H9 (cell line): ENCODE measurements around the gene PRKAG2. TPM values are rescaled to one million over a fixed set of nuclear protein-coding genes. Genes with fewer than 3 reads are reported as not detected.

Experiments
- DNase-seq: peaks from one replicate; pipeline ENCODE4 v3.0.0-alpha.2; 2017
- H2AFZ ChIP-seq: one replicate; pipeline ENCODE4 v1.6.1; 2013; ENCODE audit warnings: mild to moderate bottlenecking, low read length, control low read depth, moderate library complexity
- H2AK5ac ChIP-seq: 2 replicates; pipeline ENCODE4 v1.6.1; 2013; ENCODE audit warnings: low read length, control low read depth, mixed read lengths; ENCODE audit not compliant: insufficient read length
- H2BK120ac ChIP-seq: one replicate; pipeline ENCODE4 v1.6.1; 2013; ENCODE audit warnings: low read depth, mild to moderate bottlenecking, low read length, control low read depth, inconsistent platforms; ENCODE audit not compliant: poor library complexity, severe bottlenecking
- H2BK12ac ChIP-seq: 2 replicates; pipeline ENCODE4 v1.6.1; 2013; ENCODE audit warnings: low read length, control low read depth, mixed read lengths, low read depth; ENCODE audit not compliant: insufficient read length
- H2BK15ac ChIP-seq: 2 replicates; pipeline ENCODE4 v1.6.1; 2013; ENCODE audit warnings: low read depth, low read length, control low read depth
- H2BK20ac ChIP-seq: one replicate; pipeline ENCODE4 v1.6.1; 2013; ENCODE audit warnings: low read depth, mild to moderate bottlenecking, low read length, control low read depth, inconsistent platforms; ENCODE audit not compliant: poor library complexity, severe bottlenecking
- H2BK5ac ChIP-seq: 2 replicates; pipeline ENCODE4 v1.6.1; 2013; ENCODE audit warnings: low read length, control low read depth, mixed read lengths; ENCODE audit not compliant: insufficient read length
- H3K14ac ChIP-seq: 2 replicates; pipeline ENCODE4 v1.6.1; 2013; ENCODE audit warnings: low read length, control low read depth; ENCODE audit not compliant: insufficient read depth
- H3K18ac ChIP-seq: 2 replicates; pipeline ENCODE4 v1.6.1; 2013; ENCODE audit warnings: low read depth, mild to moderate bottlenecking, mixed read lengths, low read length, control low read depth; ENCODE audit not compliant: insufficient read length
- H3K23ac ChIP-seq: 2 replicates; pipeline ENCODE4 v1.6.1; 2013; ENCODE audit warnings: low read length, control low read depth, mixed read lengths, low read depth; ENCODE audit not compliant: insufficient read length
- H3K23me2 ChIP-seq: 2 replicates; pipeline ENCODE4 v1.6.1; 2013; ENCODE audit warnings: low read depth, mild to moderate bottlenecking, mixed read lengths, low read length, control low read depth; ENCODE audit not compliant: insufficient read length, poor library complexity, severe bottlenecking
- H3K27ac ChIP-seq: 2 replicates; pipeline ENCODE4 v1.5.1; 2013; ENCODE audit warnings: low read length, control low read depth, mixed read lengths, low read depth; ENCODE audit not compliant: insufficient read length
- H3K27me3 ChIP-seq: 2 replicates; pipeline ENCODE4 v1.6.1; 2013; ENCODE audit warnings: low read length, control low read depth, inconsistent platforms; ENCODE audit not compliant: insufficient read depth
- H3K4ac ChIP-seq: 2 replicates; pipeline ENCODE4 v1.6.1; 2013; ENCODE audit warnings: low read depth, mild to moderate bottlenecking, control low read depth, inconsistent platforms, low read length, moderate library complexity
- H3K4me1 ChIP-seq: 2 replicates; pipeline ENCODE4 v1.6.1; 2013; ENCODE audit warnings: low read length, control low read depth, inconsistent platforms; ENCODE audit not compliant: insufficient read depth
- H3K4me2 ChIP-seq: 2 replicates; pipeline ENCODE4 v1.6.1; 2013; ENCODE audit warnings: low read length, control low read depth, mixed read lengths; ENCODE audit not compliant: insufficient read length, insufficient read depth
- H3K56ac ChIP-seq: 2 replicates; pipeline ENCODE4 v1.6.1; 2013; ENCODE audit warnings: low read depth, mild to moderate bottlenecking, mixed read lengths, low read length, control low read depth; ENCODE audit not compliant: insufficient read length
- H3K79me1 ChIP-seq: 2 replicates; pipeline ENCODE4 v1.6.1; 2013; ENCODE audit warnings: low read depth, mild to moderate bottlenecking, moderate library complexity, low read length, control low read depth, inconsistent platforms; ENCODE audit not compliant: insufficient read depth, poor library complexity, severe bottlenecking
- H3K79me2 ChIP-seq: 2 replicates; pipeline ENCODE4 v1.6.1; 2013; ENCODE audit warnings: low read length, control low read depth, inconsistent platforms; ENCODE audit not compliant: insufficient read depth
- H3K9ac ChIP-seq: 2 replicates; pipeline ENCODE4 v1.6.1; 2013; ENCODE audit warnings: low read length, control low read depth, mixed read lengths; ENCODE audit not compliant: insufficient read length; ENCODE audit errors: extremely low read depth
- H3K9me3 ChIP-seq: one replicate; pipeline ENCODE4 v1.6.1; 2013; ENCODE audit warnings: low read depth, low read length, inconsistent platforms; ENCODE audit not compliant: control insufficient read depth
- H3T11ph ChIP-seq: one replicate; pipeline ENCODE4 v1.6.1; 2013; ENCODE audit warnings: mild to moderate bottlenecking, low read length, control low read depth, inconsistent platforms
- H4K20me1 ChIP-seq: one replicate; pipeline ENCODE4 v1.6.1; 2013; ENCODE audit not compliant: control insufficient read depth, insufficient read length, insufficient read depth
- H4K5ac ChIP-seq: 2 replicates; pipeline ENCODE4 v1.6.1; 2013; ENCODE audit warnings: low read depth, mild to moderate bottlenecking, mixed read lengths, low read length, control low read depth; ENCODE audit not compliant: insufficient read length
- H4K8ac ChIP-seq: replicated peaks from 2 replicates; pipeline ENCODE4 v1.6.1; 2013; ENCODE audit warnings: low read length, control low read depth, mixed read lengths, low read depth; ENCODE audit not compliant: insufficient read length
- H4K91ac ChIP-seq: 2 replicates; pipeline ENCODE4 v1.6.1; 2013; ENCODE audit warnings: low read depth, mild to moderate bottlenecking, moderate library complexity, mixed read lengths, low read length, control low read depth; ENCODE audit not compliant: insufficient read length
- H3K27ac Mint-ChIP-seq, 3 experiments: 2 replicates in 2 of 3; 3 replicates in 1 of 3; pipeline ENCODE4 v1.8.0; 2020 to 2021; ENCODE audit warnings: mixed read lengths in 3 of 3, mild to moderate bottlenecking in 1 of 3, moderate library complexity in 1 of 3
- H3K27me3 Mint-ChIP-seq: 2 replicates; pipeline ENCODE4 v1.8.0; 2021; ENCODE audit warnings: low read depth, mild to moderate bottlenecking, moderate library complexity, mixed read lengths
- H3K36me3 Mint-ChIP-seq, 3 experiments: 2 replicates in 2 of 3; 3 replicates in 1 of 3; pipeline ENCODE4 v1.8.0; 2020 to 2021; ENCODE audit warnings: low read depth in 3 of 3, mixed read lengths in 3 of 3; ENCODE audit not compliant: insufficient read depth in 1 of 3
- H3K4me1 Mint-ChIP-seq, 2 experiments: 2 replicates each; pipeline ENCODE4 v1.8.0; 2020; ENCODE audit warnings: mixed read lengths in 2 of 2
- H3K4me3 Mint-ChIP-seq, 2 experiments: 2 replicates in 1 of 2; 3 replicates in 1 of 2; pipeline ENCODE4 v1.8.0; 2020 to 2021; ENCODE audit warnings: mild to moderate bottlenecking in 2 of 2, mixed read lengths in 2 of 2, moderate library complexity in 1 of 2
- H3K9me3 Mint-ChIP-seq, 2 experiments: 2 replicates in 1 of 2; 3 replicates in 1 of 2; pipeline ENCODE4 v1.8.0; 2020; ENCODE audit warnings: mild to moderate bottlenecking in 2 of 2, mixed read lengths in 2 of 2, moderate library complexity in 1 of 2
- WGBS: extraction: QIAGEN DNeasy Blood & Tissue Kit; methylation state at CpG from one replicate; pipeline ENCODE4 v1.1.7; 2013; ENCODE audit warnings: missing lambda C conversion rate, low lambda C conversion rate, mixed read lengths; ENCODE audit not compliant: insufficient read length; ENCODE audit errors: extremely low coverage; 5-methylcytosine and 5-hydroxymethylcytosine counted together
- total RNA-seq: library from RNA; stranded (reverse); gene quantifications from 2 replicates; pipeline ENCODE4 v1.2.1, GENCODE V29; 2021
- TF ChIP-seq, protein P1 (sequence below): fragments of 200-600 bp; sonication (generic); conservative IDR thresholded peaks from 3 replicates; pipeline ENCODE4 v1.8.0; 2021; ENCODE audit warnings: antibody characterized with exemption, mild to moderate bottlenecking

Gene PRKAG2
- total RNA-seq, 1 experiment from 2014 or later, result 11.8 TPM

- Mint-ChIP-seq H3K4me1 (peaks cover 9 to 24% of the 10 kb centered on the region in 2 experiments), H3K27me3 (peaks cover 2% of the 10 kb centered on the region; the same call in 1 of the 2 replicates), H3K36me3 (no peaks in the 10 kb centered on the region; a peak in 2 of 7 replicates), H3K9me3 (no peaks in the 10 kb centered on the region; a peak in 1 of 5 replicates), H3K4me3 (no peak overlapping the region), H3K27ac (peak overlapping the region in 2 of 3 experiments; percentile 40 to 64; a peak in 2 of 7 replicates)
- H2AFZ ChIP-seq, result no peak overlapping the region
- no peak overlapping the region for H2BK20ac ChIP-seq
- no peak overlapping the region for H4K8ac ChIP-seq
- H4K91ac ChIP-seq, result no peak overlapping the region
- H3K4ac ChIP-seq, result no peak overlapping the region
- no peak overlapping the region for H3K9ac ChIP-seq
- no peak overlapping the region for H2BK120ac ChIP-seq
- no peaks in the 10 kb centered on the region for H3K79me1 ChIP-seq
- no peak for DNase-seq
- H3K23me2 ChIP-seq, result no peaks in the 10 kb centered on the region
- no peaks in the 10 kb centered on the region for H3K27me3 ChIP-seq
- no peak overlapping the region for H2AK5ac ChIP-seq
- no peak overlapping the region for H3K4me2 ChIP-seq
- H3T11ph ChIP-seq, result no peak overlapping the region
- no peak overlapping the region for H3K14ac ChIP-seq
- no peak overlapping the region for H2BK5ac ChIP-seq
- no peak overlapping the region for H3K56ac ChIP-seq
- H3K79me2 ChIP-seq, result no peaks in the 10 kb centered on the region
- no peak overlapping the region for H3K27ac ChIP-seq
- no peaks in the 10 kb centered on the region for H3K4me1 ChIP-seq
- H3K18ac ChIP-seq, result no peak overlapping the region
- no peaks in the 10 kb centered on the region for H4K20me1 ChIP-seq
- H3K23ac ChIP-seq, result no peak overlapping the region
- no peak overlapping the region for H2BK15ac ChIP-seq
- H4K5ac ChIP-seq, result no peak overlapping the region
- WGBS, result no CpG with 5 or more reads among the region's 10 CpGs
- no peaks in the 10 kb centered on the region for H3K9me3 ChIP-seq
- H2BK12ac ChIP-seq, result no peak overlapping the region
- TF ChIP-seq, protein P1, sequence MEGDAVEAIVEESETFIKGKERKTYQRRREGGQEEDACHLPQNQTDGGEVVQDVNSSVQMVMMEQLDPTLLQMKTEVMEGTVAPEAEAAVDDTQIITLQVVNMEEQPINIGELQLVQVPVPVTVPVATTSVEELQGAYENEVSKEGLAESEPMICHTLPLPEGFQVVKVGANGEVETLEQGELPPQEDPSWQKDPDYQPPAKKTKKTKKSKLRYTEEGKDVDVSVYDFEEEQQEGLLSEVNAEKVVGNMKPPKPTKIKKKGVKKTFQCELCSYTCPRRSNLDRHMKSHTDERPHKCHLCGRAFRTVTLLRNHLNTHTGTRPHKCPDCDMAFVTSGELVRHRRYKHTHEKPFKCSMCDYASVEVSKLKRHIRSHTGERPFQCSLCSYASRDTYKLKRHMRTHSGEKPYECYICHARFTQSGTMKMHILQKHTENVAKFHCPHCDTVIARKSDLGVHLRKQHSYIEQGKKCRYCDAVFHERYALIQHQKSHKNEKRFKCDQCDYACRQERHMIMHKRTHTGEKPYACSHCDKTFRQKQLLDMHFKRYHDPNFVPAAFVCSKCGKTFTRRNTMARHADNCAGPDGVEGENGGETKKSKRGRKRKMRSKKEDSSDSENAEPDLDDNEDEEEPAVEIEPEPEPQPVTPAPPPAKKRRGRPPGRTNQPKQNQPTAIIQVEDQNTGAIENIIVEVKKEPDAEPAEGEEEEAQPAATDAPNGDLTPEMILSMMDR, result no peak
These were observed 324.4 kb downstream of the PRKAG2 start for GRCh38 chr7:151552352-151553028.
